GM18873 (cell line): Measurements from ENCODE around the gene MAP4.
"Not testable (repeated sequence)": the region's sequence is repeated elsewhere in the genome, so short reads cannot be mapped to it uniquely, and the experiment has no call there.

Experiments used
- ATAC-seq: cut with Tn5 transposase; IDR thresholded peaks from one replicate; pipeline ENCODE4 v1.9.1; 2021; ENCODE audit warnings: mild to moderate bottlenecking, moderate library complexity, moderate number of reproducible peaks; ENCODE audit not compliant: unreplicated experiment, low FRiP score

MAP4 gene

GRCh38 chr3:47901280-47901833 lies 114.9 kb downstream of the MAP4 start:
- ATAC-seq, result no peak

- no peak for ATAC-seq
Observed at GRCh38 chr3:47899495-47900108, 116.6 kb downstream of the MAP4 start.

GRCh38 chr3:47897954-47898353 lies 118.3 kb downstream of the MAP4 start:
- ATAC-seq, result no peak

- ATAC-seq, result no peak
Observed at GRCh38 chr3:47896736-47897135, 119.5 kb downstream of the MAP4 start.

GRCh38 chr3:47895241-47895640 lies 121.0 kb downstream of the MAP4 start:
- no peak for ATAC-seq

GRCh38 chr3:47892286-47893040 lies 123.8 kb downstream of the MAP4 start:
- ATAC-seq, result no peak

GRCh38 chr3:47891613-47892005 lies 124.6 kb downstream of the MAP4 start:
- ATAC-seq, result no peak

GRCh38 chr3:47890828-47891612 lies 125.2 kb downstream of the MAP4 start:
- no peak for ATAC-seq

- no peak for ATAC-seq
Observed at GRCh38 chr3:47890126-47890827, 125.9 kb downstream of the MAP4 start.

- no peak for ATAC-seq
Observed at GRCh38 chr3:47888986-47889757, 127.0 kb downstream of the MAP4 start.

- ATAC-seq, result not testable (repeated sequence)
Observed at GRCh38 chr3:47887991-47888390, 128.2 kb downstream of the MAP4 start.

GRCh38 chr3:47885168-47885567 lies 131.0 kb downstream of the MAP4 start:
- no peak for ATAC-seq

GRCh38 chr3:47884603-47885002 lies 131.6 kb downstream of the MAP4 start:
- ATAC-seq, result no peak

GRCh38 chr3:47882338-47882737 lies 133.9 kb downstream of the MAP4 start:
- ATAC-seq, result no peak

- no peak for ATAC-seq
Observed at GRCh38 chr3:47877719-47878118, 138.5 kb downstream of the MAP4 start.

GRCh38 chr3:47877290-47877689 lies 138.9 kb downstream of the MAP4 start:
- no peak for ATAC-seq

GRCh38 chr3:47874913-47875312 lies 141.3 kb downstream of the MAP4 start:
- no peak for ATAC-seq

- no peak for ATAC-seq
Observed at GRCh38 chr3:47874438-47874837, 141.8 kb downstream of the MAP4 start.

GRCh38 chr3:47872916-47873315 lies 143.3 kb downstream of the MAP4 start:
- ATAC-seq, result no peak

- ATAC-seq, result no peak
Observed at GRCh38 chr3:47871389-47871788, 144.8 kb downstream of the MAP4 start.
